K562 (cell line): ENCODE measurements around the gene POLD1.

ENCODE experiments used
- BCLAF1 ChIP-seq, 2 experiments: fragments of 450-650 bp in 1 of 2; IDR thresholded peaks; 2 replicates each; pipeline ENCODE4 v1.6.1; 2011 to 2017; ENCODE audit warnings: low read depth in 2 of 2, antibody characterized with exemption in 1 of 2, borderline replicate concordance in 1 of 2, low read length in 1 of 2, mild to moderate bottlenecking in 1 of 2, mixed read lengths in 1 of 2; ENCODE audit not compliant: control insufficient read depth in 1 of 2
- POLR2AphosphoS5 ChIP-seq: IDR thresholded peaks from 2 replicates; pipeline ENCODE4 v1.6.1; 2011; ENCODE audit warnings: mild to moderate bottlenecking, low read depth, low read length, moderate library complexity; ENCODE audit not compliant: control insufficient read depth, insufficient read depth
- ZNF274 ChIP-seq: IDR thresholded peaks from 2 replicates; pipeline ENCODE4 v1.6.1; 2011; ENCODE audit warnings: low read depth, mild to moderate bottlenecking, low read length, moderate library complexity, borderline replicate concordance

GRCh38 chr19:50380751-50381151 is 3.4 kb upstream of the POLD1 start:
- TF ChIP-seq ZNF274 (no peak), BCLAF1 (IDR thresholded peaks at IDR 0.05; ENCODE audit: borderline replicate concordance in 1 of 2, control insufficient read depth in 1 of 2, low read depth in 2 of 2, low read length in 1 of 2) (no peak), POLR2AphosphoS5 (no peak)
